ENCODE data around the gene LGALS3BP.
"Not testable (repeated sequence)": the region's sequence is repeated elsewhere in the genome, so short reads cannot be mapped to it uniquely, and the experiment has no call there.

LGALS3BP gene

DNA sequence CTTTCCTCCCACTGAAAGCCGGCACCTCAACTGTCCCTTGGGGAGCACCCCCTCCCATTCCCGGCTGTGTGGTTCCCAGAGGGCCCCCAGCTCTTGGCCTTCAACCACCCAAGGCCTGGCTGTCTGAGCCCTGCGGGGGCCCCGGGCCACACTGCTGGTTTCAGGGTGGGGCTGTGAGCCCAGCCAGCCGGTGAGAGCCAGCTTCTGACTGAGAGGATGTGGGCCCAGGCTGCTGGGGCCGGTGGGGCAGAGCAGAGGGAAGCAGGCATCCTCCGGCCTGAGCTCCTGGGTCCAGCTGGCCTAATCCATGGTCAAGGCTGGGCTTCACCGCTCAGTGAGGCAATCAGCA lies 875 bp upstream of the LGALS3BP start:
- DNase-seq (ENCODE audit: low spot score): no peak

- DNase-seq (ENCODE audit: low spot score): no peak
Observed at GRCh38 chr17:78977997-78978973, 1.4 kb downstream of the LGALS3BP start.

DNA sequence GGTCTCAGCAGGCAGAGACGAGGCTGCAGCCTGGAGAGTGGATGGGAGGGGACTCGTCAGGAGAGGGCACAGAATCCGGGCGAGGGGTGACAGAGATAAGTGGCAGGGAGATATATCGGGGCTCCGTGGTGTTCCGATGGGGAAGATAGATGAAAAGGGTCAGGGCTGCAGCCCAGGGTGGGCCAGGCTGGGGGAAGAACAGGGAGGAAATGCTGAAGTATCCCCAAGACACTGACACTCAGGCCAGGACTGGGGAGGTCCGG lies 2.1 kb downstream of the LGALS3BP start:
- no peak for DNase-seq (ENCODE audit: low spot score)

DNA sequence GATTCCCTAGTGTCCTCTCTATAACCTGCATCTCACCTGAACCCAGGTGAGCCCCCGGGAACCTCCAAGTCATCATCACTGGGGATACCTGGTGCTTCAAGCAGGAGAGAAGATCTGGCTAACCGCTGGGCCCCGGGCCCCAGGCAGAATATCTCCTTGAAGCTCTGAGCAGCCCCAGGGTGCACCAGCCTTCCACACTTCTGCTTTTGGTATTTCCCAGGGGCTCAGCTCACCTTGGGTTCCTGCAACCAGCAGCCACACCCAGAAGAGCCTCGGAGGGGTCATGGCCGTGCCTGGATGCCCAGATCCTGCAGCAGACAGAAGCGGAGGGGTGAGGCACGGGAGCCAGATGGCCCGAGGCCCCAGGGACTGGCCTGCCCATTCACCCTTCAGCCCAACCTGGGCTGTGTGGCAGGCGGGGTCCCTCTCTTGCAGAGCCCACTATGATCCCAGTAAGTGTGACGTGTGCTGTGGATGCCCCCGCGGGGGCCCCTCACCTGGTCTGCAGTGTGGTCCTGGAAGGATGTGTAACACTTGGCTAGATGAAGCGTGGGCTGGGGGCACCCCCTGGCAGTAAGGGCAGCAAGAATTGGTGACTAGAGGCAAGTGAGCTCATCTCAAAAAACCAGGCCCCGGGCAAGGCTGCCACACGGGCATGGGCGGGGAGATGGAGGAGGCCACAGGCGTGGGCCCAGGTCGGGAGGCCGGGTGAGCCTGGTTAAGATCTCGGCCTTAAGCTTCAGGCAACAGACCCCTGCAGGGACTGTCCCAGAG lies 2.6 kb downstream of the LGALS3BP start:
- DNase-seq (ENCODE audit: low spot score): no peak

DNA sequence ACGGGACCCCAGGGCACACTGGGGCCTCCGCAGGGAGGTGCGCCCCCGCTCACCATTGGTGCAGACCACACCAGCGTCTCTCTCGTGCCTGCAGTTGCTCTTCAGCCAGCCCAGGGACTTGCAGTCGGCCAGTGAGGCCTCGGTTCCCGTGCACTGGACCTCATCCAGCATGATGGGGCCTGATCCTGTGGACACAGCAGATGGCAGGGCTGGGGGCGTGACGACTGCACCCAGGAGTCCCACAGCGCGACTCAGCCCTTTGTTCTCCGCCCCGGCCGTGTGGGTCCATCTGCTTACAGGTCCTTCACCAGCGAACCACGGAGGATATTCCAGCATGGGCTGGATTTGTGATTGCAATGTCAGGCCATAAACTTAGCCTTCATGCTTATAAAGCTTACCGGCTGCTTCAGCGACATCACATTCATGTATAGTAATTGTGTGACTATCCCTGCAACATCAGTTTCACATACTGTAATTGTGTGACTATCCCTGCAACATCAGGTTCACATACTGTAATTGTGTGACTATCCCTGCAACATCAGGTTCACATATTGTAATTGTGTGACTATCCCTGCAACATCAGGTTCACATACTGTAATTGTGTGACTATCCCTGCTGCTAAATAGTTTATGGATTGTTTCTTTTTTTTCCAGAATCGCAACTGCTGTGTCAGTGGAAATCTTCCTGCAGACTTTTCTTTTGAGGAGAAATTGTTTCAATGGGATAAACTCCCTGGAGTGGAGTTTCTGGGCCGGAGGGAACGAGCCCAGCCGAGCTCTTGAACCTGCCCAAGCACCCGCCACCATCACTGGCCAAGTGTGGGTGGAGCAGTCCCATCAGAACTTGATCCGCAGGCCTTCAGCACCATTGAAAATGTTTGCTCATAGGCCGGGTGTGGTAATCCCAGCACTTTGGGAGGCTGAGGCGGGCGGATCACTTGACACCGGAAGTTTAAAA lies 4.8 kb downstream of the LGALS3BP start:
- no peak for DNase-seq (ENCODE audit: low spot score)

- DNase-seq (ENCODE audit: low spot score): no peak
Observed at GRCh38 chr17:78973792-78974520, 5.8 kb downstream of the LGALS3BP start.

- no peak for DNase-seq (ENCODE audit: low spot score)
Observed at GRCh38 chr17:78973196-78973595, 6.5 kb downstream of the LGALS3BP start.

DNA sequence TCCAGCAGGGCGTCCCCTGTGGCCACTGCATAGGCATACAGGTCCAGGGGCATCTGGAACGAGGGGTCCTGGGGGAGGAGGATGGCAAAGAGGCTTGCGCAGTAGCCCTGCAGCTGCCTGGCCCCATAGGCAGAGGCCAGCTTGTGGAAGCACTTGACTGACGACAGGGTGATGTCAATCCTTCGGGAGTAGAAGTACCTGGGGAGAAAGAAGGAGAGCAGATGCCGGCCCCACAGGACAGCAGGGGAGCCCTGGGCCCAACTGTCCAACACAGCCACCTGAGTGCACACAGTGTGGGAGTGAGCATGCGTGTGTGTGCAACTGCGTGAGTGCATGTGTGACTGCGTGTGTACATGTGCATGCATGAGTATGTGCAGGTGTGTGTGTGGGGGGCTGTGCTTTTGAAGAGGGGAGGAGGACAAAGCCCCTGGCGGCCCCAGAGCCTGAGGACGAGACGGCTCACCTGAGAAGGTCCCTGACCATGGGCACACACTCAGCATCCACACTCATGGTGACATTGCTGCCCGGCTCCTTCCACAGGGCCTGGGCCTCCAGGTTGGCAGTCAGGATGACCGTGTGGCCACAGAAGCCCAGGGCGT lies 7.1 kb downstream of the LGALS3BP start:
- no peak for DNase-seq (ENCODE audit: low spot score)

GRCh38 chr17:78971756-78972506 lies 7.8 kb downstream of the LGALS3BP start:
- DNase-seq (ENCODE audit: low spot score): no peak

- peak; percentile 70 for DNase-seq (ENCODE audit: low spot score)
Observed at GRCh38 chr17:78970834-78971755, 8.6 kb downstream of the LGALS3BP start.

DNA sequence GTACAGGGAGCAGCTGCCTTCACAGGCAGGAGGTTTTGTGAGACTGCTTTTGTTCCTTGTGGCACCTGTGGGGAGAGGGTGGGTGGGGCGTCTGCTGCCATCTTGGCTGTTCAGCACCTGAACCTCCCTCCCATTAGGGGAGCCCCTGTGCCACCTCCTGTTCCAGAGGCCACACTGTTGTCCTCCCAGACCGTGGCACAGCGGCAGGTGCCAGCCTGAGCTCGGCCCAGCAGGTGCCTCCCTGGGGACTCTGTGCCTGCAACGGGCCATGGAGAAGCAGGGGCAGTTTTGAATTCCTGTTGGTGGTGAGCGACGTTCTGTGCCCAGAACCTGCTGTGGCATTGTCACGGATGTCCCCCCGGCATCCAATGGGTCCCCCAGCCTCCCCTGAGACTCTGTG lies 9.9 kb downstream of the LGALS3BP start:
- DNase-seq (ENCODE audit: low spot score): no peak

- DNase-seq (ENCODE audit: low spot score): no peak
Observed at GRCh38 chr17:78967782-78968362, 11.9 kb downstream of the LGALS3BP start.

GRCh38 chr17:78966910-78967600 lies 12.7 kb downstream of the LGALS3BP start:
- DNase-seq (ENCODE audit: low spot score): no peak

GRCh38 chr17:78966123-78966813 lies 13.5 kb downstream of the LGALS3BP start:
- DNase-seq (ENCODE audit: low spot score): no peak

- no peak for DNase-seq (ENCODE audit: low spot score)
Observed at GRCh38 chr17:78965491-78965924, 14.2 kb downstream of the LGALS3BP start.

GRCh38 chr17:78963378-78963777 lies 16.3 kb downstream of the LGALS3BP start:
- no peak for DNase-seq (ENCODE audit: low spot score)

DNA sequence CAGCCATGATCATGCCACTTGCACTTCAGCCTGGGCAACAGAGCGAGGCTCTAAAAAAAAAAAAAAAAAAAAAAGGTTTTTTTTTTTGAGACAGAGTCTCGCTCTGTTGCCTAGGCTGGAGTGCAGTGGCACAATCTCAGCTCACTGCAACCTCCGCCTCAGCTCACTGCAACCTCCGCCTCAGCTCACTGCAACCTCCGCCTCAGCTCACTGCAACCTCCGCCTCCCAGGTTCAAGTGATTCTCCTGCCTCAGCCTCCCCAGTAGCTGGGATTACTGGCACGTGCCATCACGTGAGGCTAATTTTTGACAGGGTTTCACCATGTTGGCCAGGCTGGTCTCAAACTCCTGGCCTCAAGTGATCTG lies 16.8 kb downstream of the LGALS3BP start:
- not testable (repeated sequence) for DNase-seq (ENCODE audit: low spot score)

All from hematopoietic multipotent progenitor cell treated with erythropoietin and hydrocortisone succinate and interleukin-3 and kit ligand, for 15 days (in vitro differentiated cells).